IgD-negative memory B cell (primary cell): ENCODE measurements around the gene MAD1L1. TPM values are rescaled to one million over a fixed set of nuclear protein-coding genes. Genes with fewer than 3 reads are reported as not detected.

Experiments used
- H3K27ac Mint-ChIP-seq, 3 donors: one replicate each; pipeline ENCODE4 v1.8.0; 2020 to 2022; ENCODE audit warnings: mild to moderate bottlenecking in 3 of 3, mixed read lengths in 3 of 3, moderate library complexity in 1 of 3
- H3K27me3 Mint-ChIP-seq: one replicate; pipeline ENCODE4 v1.8.0; 2021; ENCODE audit warnings: mixed read lengths
- H3K36me3 Mint-ChIP-seq: one replicate; pipeline ENCODE4 v1.8.0; 2020; ENCODE audit warnings: mild to moderate bottlenecking, mixed read lengths
- H3K4me1 Mint-ChIP-seq, 3 donors: one replicate each; pipeline ENCODE4 v1.8.0; 2020 to 2022; ENCODE audit warnings: mixed read lengths in 3 of 3, mild to moderate bottlenecking in 1 of 3
- H3K4me3 Mint-ChIP-seq, 4 donors: one replicate each; pipeline ENCODE4 v1.8.0; 2020 to 2022; ENCODE audit warnings: mild to moderate bottlenecking in 4 of 4, mixed read lengths in 4 of 4, moderate library complexity in 3 of 4
- H3K9me3 Mint-ChIP-seq, 3 donors: one replicate each; pipeline ENCODE4 v1.8.0; 2020 to 2021; ENCODE audit warnings: mixed read lengths in 3 of 3, mild to moderate bottlenecking in 1 of 3
- polyA plus RNA-seq: library from polyadenylated mRNA; unstranded; fragments of 300-500 nt; fragmentation: Illumina TruSeq; gene quantifications from one replicate; pipeline ENCODE4 v1.2.3, GENCODE V29; 2021

Gene MAD1L1
- polyA plus RNA-seq, 1 donor from 2014 or later: 133 TPM

- H3K27ac Mint-ChIP-seq: no peak overlapping the region
- peaks cover 13 to 16% (median 14%) of the 10 kb centered on the region in 3 donors for H3K4me1 Mint-ChIP-seq
- no peaks in the 10 kb centered on the region for H3K27me3 Mint-ChIP-seq
- peaks cover 4% of the 10 kb centered on the region for H3K36me3 Mint-ChIP-seq
- H3K4me3 Mint-ChIP-seq: no peak overlapping the region
- no peaks in the 10 kb centered on the region for H3K9me3 Mint-ChIP-seq
These were observed 32.2 kb downstream of the MAD1L1 start for GRCh38 chr7:2200584-2200980.

- H3K27ac Mint-ChIP-seq: no peak overlapping the region
These were observed 32.7 kb downstream of the MAD1L1 start for GRCh38 chr7:2199956-2200583.

GRCh38 chr7:2199528-2199927 lies 33.2 kb downstream of the MAD1L1 start:
- Mint-ChIP-seq H3K27ac (no peak overlapping the region), H3K4me3 (no peak overlapping the region), H3K4me1 (peaks cover 13 to 14% (median 14%) of the 10 kb centered on the region in 3 donors), H3K27me3 (no peaks in the 10 kb centered on the region), H3K36me3 (peaks cover 5% of the 10 kb centered on the region), H3K9me3 (no peaks in the 10 kb centered on the region)

More at GRCh38 chr7:2199956-2200583, 32.7 kb downstream of the MAD1L1 start:
- Mint-ChIP-seq H3K9me3 (no peaks in the 10 kb centered on the region), H3K27me3 (no peaks in the 10 kb centered on the region), H3K36me3 (peaks cover 5% of the 10 kb centered on the region), H3K4me3 (no peak overlapping the region), H3K4me1 (peaks cover 13 to 14% (median 14%) of the 10 kb centered on the region in 3 donors)

- H3K27me3 Mint-ChIP-seq: no peaks in the 10 kb centered on the region
- peaks cover 5% of the 10 kb centered on the region for H3K36me3 Mint-ChIP-seq
- H3K9me3 Mint-ChIP-seq: no peaks in the 10 kb centered on the region
- peaks cover 6 to 8% (median 8%) of the 10 kb centered on the region in 3 donors for H3K4me1 Mint-ChIP-seq
- H3K4me3 Mint-ChIP-seq: no peak overlapping the region
- no peak overlapping the region for H3K27ac Mint-ChIP-seq
These were observed 34.0 kb downstream of the MAD1L1 start for GRCh38 chr7:2198760-2199159.

GRCh38 chr7:2198206-2198605 lies 34.5 kb downstream of the MAD1L1 start:
- Mint-ChIP-seq H3K4me1 (peaks cover under 1 to 3% (median 2%) of the 10 kb centered on the region in 3 donors), H3K27me3 (no peaks in the 10 kb centered on the region), H3K4me3 (no peak overlapping the region), H3K36me3 (peaks cover 5% of the 10 kb centered on the region), H3K9me3 (no peaks in the 10 kb centered on the region), H3K27ac (no peak overlapping the region)

GRCh38 chr7:2197436-2198155 lies 35.1 kb downstream of the MAD1L1 start:
- peaks cover 5% of the 10 kb centered on the region for H3K36me3 Mint-ChIP-seq
- no peaks in the 10 kb centered on the region for H3K27me3 Mint-ChIP-seq
- H3K4me1 Mint-ChIP-seq: peaks cover 0 to 2% (median 1%) of the 10 kb centered on the region in 3 donors
- no peak overlapping the region for H3K4me3 Mint-ChIP-seq
- no peaks in the 10 kb centered on the region for H3K9me3 Mint-ChIP-seq
- peak overlapping the region in 1 of 3 donors; percentile 31 for H3K27ac Mint-ChIP-seq

GRCh38 chr7:2196381-2197378 lies 36.1 kb downstream of the MAD1L1 start:
- H3K9me3 Mint-ChIP-seq: no peaks in the 10 kb centered on the region
- H3K27me3 Mint-ChIP-seq: no peaks in the 10 kb centered on the region
- peaks cover 0 to 2% (median 1%) of the 10 kb centered on the region in 3 donors for H3K4me1 Mint-ChIP-seq
- no peak overlapping the region for H3K4me3 Mint-ChIP-seq
- H3K27ac Mint-ChIP-seq: peak overlapping the region in 1 of 3 donors; percentile 31
- peaks cover 7% of the 10 kb centered on the region for H3K36me3 Mint-ChIP-seq

GRCh38 chr7:2195400-2196246 lies 37.1 kb downstream of the MAD1L1 start:
- no peaks in the 10 kb centered on the region for H3K27me3 Mint-ChIP-seq
- peaks cover 7% of the 10 kb centered on the region for H3K36me3 Mint-ChIP-seq
- peak overlapping the region in 2 of 3 donors; percentile 26 to 63 for H3K27ac Mint-ChIP-seq
- H3K9me3 Mint-ChIP-seq: no peaks in the 10 kb centered on the region
- peak overlapping the region in 1 of 4 donors; percentile 52 for H3K4me3 Mint-ChIP-seq
- H3K4me1 Mint-ChIP-seq: peaks cover 0 to 1% (median 0%) of the 10 kb centered on the region in 3 donors

GRCh38 chr7:2193575-2194305 lies 39.0 kb downstream of the MAD1L1 start:
- no peaks in the 10 kb centered on the region for H3K27me3 Mint-ChIP-seq

GRCh38 chr7:2192831-2193534 lies 39.8 kb downstream of the MAD1L1 start:
- H3K4me3 Mint-ChIP-seq: no peak overlapping the region
- H3K36me3 Mint-ChIP-seq: peaks cover 20% of the 10 kb centered on the region
- peaks cover 0 to 9% (median 3%) of the 10 kb centered on the region in 3 donors for H3K9me3 Mint-ChIP-seq
- H3K27ac Mint-ChIP-seq: no peak overlapping the region
- H3K4me1 Mint-ChIP-seq: no peaks in the 10 kb centered on the region
- H3K27me3 Mint-ChIP-seq: no peaks in the 10 kb centered on the region

More at GRCh38 chr7:2193575-2194305, 39.0 kb downstream of the MAD1L1 start:
- no peak overlapping the region for H3K27ac Mint-ChIP-seq
- no peak overlapping the region for H3K4me3 Mint-ChIP-seq
- peaks cover 17% of the 10 kb centered on the region for H3K36me3 Mint-ChIP-seq
- no peaks in the 10 kb centered on the region for H3K4me1 Mint-ChIP-seq
- H3K9me3 Mint-ChIP-seq: peaks cover 0 to 9% (median 3%) of the 10 kb centered on the region in 3 donors

- H3K27ac Mint-ChIP-seq: no peak overlapping the region
- no peak overlapping the region for H3K4me3 Mint-ChIP-seq
- peaks cover 17% of the 10 kb centered on the region for H3K36me3 Mint-ChIP-seq
- H3K27me3 Mint-ChIP-seq: no peaks in the 10 kb centered on the region
- peaks cover 0 to 9% (median 3%) of the 10 kb centered on the region in 3 donors for H3K9me3 Mint-ChIP-seq
- H3K4me1 Mint-ChIP-seq: no peaks in the 10 kb centered on the region
These were observed 41.7 kb downstream of the MAD1L1 start for GRCh38 chr7:2191016-2191415.

GRCh38 chr7:2190531-2190930 lies 42.2 kb downstream of the MAD1L1 start:
- no peak overlapping the region for H3K27ac Mint-ChIP-seq
- no peaks in the 10 kb centered on the region for H3K4me1 Mint-ChIP-seq
- H3K9me3 Mint-ChIP-seq: peaks cover 0 to 9% (median 4%) of the 10 kb centered on the region in 3 donors
- peak overlapping the region in 1 of 4 donors; percentile 43 for H3K4me3 Mint-ChIP-seq
- H3K36me3 Mint-ChIP-seq: peaks cover 16% of the 10 kb centered on the region
- no peaks in the 10 kb centered on the region for H3K27me3 Mint-ChIP-seq

- Mint-ChIP-seq H3K36me3 (peaks cover 15% of the 10 kb centered on the region), H3K27me3 (no peaks in the 10 kb centered on the region), H3K27ac (no peak overlapping the region), H3K9me3 (peaks cover 0 to 9% (median 5%) of the 10 kb centered on the region in 3 donors), H3K4me3 (peak overlapping the region in 1 of 4 donors; percentile 37), H3K4me1 (peaks cover 4 to 7% (median 4%) of the 10 kb centered on the region in 3 donors)
These were observed 46.6 kb downstream of the MAD1L1 start for GRCh38 chr7:2186166-2186565.
